Adrenal gland (tissue), 12 donors: ENCODE measurements around the gene FRMPD3. TPM values are rescaled to one million over a fixed set of nuclear protein-coding genes. Genes with fewer than 3 reads are reported as not detected.
"Not testable (repeated sequence)": the region's sequence is repeated elsewhere in the genome, so short reads cannot be mapped to it uniquely, and the experiment has no call there.

ENCODE experiments used
- DNase-seq, 7 donors: peaks; one replicate each; pipeline ENCODE4 v3.0.0-alpha.2; 2019 to 2020
- H3K27ac ChIP-seq, 5 donors: fragments of 200-600 bp; sonication (generic) in 4 of 5; 1 replicate in 3 of 5; 2 replicates in 2 of 5; pipeline versions ENCODE4 v1.5.1 to v1.8.0; 2016 to 2020; ENCODE audit warnings: mild to moderate bottlenecking in 1 of 5
- H3K27me3 ChIP-seq: fragments of 200-600 bp; 2 replicates; pipeline ENCODE4 v1.8.0; 2021
- H3K36me3 ChIP-seq, 2 donors: fragments of 200-600 bp; replicated peaks in 1 of 2; 1 replicate in 1 of 2; 2 replicates in 1 of 2; pipeline versions ENCODE4 v1.5.1 to v1.8.0; 2018 to 2022
- H3K4me1 ChIP-seq, 2 donors: fragments of 200-600 bp; replicated peaks in 1 of 2; 1 replicate in 1 of 2; 2 replicates in 1 of 2; pipeline versions ENCODE4 v1.5.1 to v1.8.0; 2018 to 2021
- H3K4me3 ChIP-seq, 4 donors: fragments of 200-600 bp; sonication (generic) in 3 of 4; one replicate each; pipeline ENCODE4 v1.5.1; 2016 to 2018
- H3K9me3 ChIP-seq, 3 donors: fragments of 200-600 bp; sonication (generic) in 1 of 3; replicated peaks in 1 of 3; 1 replicate in 2 of 3; 2 replicates in 1 of 3; pipeline versions ENCODE4 v1.5.1 to v1.8.0; 2016 to 2021
- POLR2A ChIP-seq, 2 donors: fragments of 450-650 bp; IDR thresholded peaks; one replicate each; pipeline ENCODE4 v1.6.1; 2017; ENCODE audit warnings: antibody characterized with exemption in 2 of 2, mild to moderate bottlenecking in 2 of 2, moderate library complexity in 1 of 2
- WGBS, 4 donors: extraction: QIAGEN DNeasy Blood & Tissue Kit in 2 of 4; methylation state at CpG; one replicate each; pipeline versions ENCODE4 v1.1.5 to v1.1.7; 2013 to 2017; 5-methylcytosine and 5-hydroxymethylcytosine counted together
- intact Hi-C, 2 donors: fragments of 100-400 bp; cut with DNase I; formaldehyde crosslinking; loops; one replicate each; pipeline versions ENCODE4 v1.14.1 to v1.15.0; 2022 to 2023
- polyA plus RNA-seq, 3 donors: library from polyadenylated mRNA; stranded (reverse); fragments of 200-250 nt in 2 of 3; fragments of 350-450 nt in 1 of 3; fragmentation: Illumina TruSeq in 1 of 3; extraction: RNeasy Lipid Tissue Mini Kit (QIAGEN cat#74804) in 1 of 3; gene quantifications; one replicate each; pipeline ENCODE4 v1.2.3, GENCODE V29; 2013 to 2014
- total RNA-seq, 9 donors: library from RNA; depleted of rRNA in 4 of 9; stranded (reverse); fragments of >200 nt in 4 of 9; fragments of 120-200 nt in 1 of 9; fragmentation: NEBNext Ultra II Directional in 1 of 9; extraction: Animal tissue kit (Norgen Biotek cat#: 25700) in 1 of 9; gene quantifications; one replicate each; pipeline versions ENCODE4 v1.1.0 to v1.2.4, GENCODE V29; 2013 to 2023
- TF ChIP-seq, protein P1 (sequence below), 6 experiments: fragments of 450-650 bp in 4 of 6; fragments of 200-600 bp in 2 of 6; sonication (generic) in 1 of 6; IDR thresholded peaks; 1 replicate in 5 of 6; 2 replicates in 1 of 6; pipeline versions ENCODE4 v1.5.1 to v1.8.0; 2016 to 2021; ENCODE audit warnings: antibody characterized with exemption in 6 of 6, mild to moderate bottlenecking in 2 of 6, moderate library complexity in 1 of 6
- donor health status: healthy with polysubstance abuse.
- donor health status: Bipolar disorder and iron deficiency.
- donor health status: DM: yes; HTN: yes; CAD: no.
- donor health status: DM: no; HTN: no; CAD: no.
- donor health status: DM: no; HTN: no; CAD: no.
- donor health status: DM: yes; HTN: yes; CAD: no.

The FRMPD3 gene
- total and polyA plus RNA-seq, 12 donors = 0.03 to 0.69 (median 0.22) TPM; not detected in 4

DNA sequence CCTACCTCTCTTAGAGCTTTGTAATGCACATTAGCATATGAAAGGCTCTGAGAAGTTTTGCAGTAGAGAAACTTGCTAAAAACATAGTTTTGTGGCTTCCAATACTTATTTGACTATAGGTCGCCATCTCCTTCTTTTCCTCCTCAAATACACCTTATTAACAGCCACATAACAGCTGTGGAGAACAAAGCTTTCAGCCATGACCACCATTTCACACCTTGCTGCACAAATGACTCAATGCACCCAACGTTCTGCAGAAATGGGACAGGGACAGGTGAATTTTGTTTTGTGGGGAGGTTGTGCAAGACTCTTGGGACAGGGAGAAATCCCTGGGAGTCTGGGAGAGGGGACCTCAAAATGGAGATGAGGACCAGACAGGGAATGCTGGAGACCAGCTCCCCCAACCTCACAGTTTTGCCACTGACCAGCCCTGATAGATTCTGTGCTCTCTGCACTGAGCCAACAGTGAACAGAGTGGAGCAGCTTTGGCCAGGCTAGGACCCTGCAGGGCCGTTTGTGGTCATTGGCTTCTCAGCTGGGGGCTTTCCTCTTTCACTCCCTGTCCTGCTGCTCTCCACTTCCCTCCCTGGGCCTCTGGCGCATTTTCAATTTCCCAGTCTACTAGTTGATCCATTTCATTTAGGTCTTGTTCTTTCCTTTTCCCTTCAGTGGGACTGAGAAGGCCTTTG is 16.6 kb downstream of the FRMPD3 start:
- Histone ChIP-seq H3K4me1 (no peaks in the 10 kb centered on the region), H3K27me3 (peaks cover 16% of the 10 kb centered on the region), H3K9me3 (no peaks in the 10 kb centered on the region), H3K4me3 (no peak overlapping the region), H3K36me3 (no peaks in the 10 kb centered on the region), H3K27ac (no peak overlapping the region)
- no peak for DNase-seq
- intact Hi-C loops = no loop called here
- 50 to 70% (median 55%) methylated on average over 4 of the region's 4 CpGs for whole genome bisulfite sequencing, 4 donors
- TF ChIP-seq, protein P1, sequence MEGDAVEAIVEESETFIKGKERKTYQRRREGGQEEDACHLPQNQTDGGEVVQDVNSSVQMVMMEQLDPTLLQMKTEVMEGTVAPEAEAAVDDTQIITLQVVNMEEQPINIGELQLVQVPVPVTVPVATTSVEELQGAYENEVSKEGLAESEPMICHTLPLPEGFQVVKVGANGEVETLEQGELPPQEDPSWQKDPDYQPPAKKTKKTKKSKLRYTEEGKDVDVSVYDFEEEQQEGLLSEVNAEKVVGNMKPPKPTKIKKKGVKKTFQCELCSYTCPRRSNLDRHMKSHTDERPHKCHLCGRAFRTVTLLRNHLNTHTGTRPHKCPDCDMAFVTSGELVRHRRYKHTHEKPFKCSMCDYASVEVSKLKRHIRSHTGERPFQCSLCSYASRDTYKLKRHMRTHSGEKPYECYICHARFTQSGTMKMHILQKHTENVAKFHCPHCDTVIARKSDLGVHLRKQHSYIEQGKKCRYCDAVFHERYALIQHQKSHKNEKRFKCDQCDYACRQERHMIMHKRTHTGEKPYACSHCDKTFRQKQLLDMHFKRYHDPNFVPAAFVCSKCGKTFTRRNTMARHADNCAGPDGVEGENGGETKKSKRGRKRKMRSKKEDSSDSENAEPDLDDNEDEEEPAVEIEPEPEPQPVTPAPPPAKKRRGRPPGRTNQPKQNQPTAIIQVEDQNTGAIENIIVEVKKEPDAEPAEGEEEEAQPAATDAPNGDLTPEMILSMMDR (IDR thresholded peaks at IDR 0.05) = no peak
- TF ChIP-seq POLR2A (IDR thresholded peaks at IDR 0.05) = no peak

DNA sequence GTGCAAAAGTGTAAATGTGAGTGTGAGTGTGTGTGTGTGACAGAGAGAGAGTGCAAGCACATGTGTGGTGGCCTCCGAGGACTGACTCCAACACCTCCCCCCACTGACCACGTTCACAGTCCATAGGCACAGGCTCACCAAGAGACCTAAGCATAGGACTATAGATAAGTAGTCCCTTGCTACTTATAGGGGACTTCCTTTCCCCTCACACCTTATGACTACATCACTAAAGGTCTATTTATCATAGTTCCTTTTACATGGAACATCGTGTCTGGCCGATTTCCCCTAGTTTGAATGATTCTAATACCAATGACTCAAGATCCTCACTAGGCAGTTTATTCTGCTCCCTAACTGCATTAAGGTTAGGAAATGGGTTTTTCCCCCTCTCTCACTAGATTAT is 17.8 kb downstream of the FRMPD3 start:
- 67 to 82% (median 76%) methylated on average over 4 of the region's 4 CpGs for WGBS, 4 donors
- Histone ChIP-seq H3K27me3 (peaks cover 12% of the 10 kb centered on the region), H3K9me3 (no peaks in the 10 kb centered on the region)

DNA sequence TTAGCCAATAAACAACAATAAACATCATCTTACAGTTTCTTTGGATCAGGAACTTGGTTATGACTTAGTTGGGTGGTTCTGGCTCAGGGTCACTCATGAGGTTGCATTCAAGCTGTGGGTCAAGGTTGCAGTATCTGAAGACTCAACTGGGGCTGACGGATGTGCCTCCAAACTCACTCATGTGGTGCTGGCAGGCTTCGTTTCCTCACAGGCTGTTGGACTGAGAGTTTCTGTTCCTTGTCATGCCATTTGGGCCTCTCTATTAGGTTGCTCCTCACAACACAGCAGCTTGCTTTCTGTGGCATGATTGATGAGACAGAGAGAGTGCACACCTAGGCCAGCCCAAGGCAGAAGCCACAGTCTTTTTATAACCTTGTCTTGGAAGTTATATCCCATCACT is 20.7 kb downstream of the FRMPD3 start:
- DNase-seq = no peak
- Histone ChIP-seq H3K27ac (no peak overlapping the region), H3K36me3 (no peaks in the 10 kb centered on the region), H3K27me3 (peaks cover 11% of the 10 kb centered on the region), H3K9me3 (no peaks in the 10 kb centered on the region), H3K4me3 (no peak overlapping the region), H3K4me1 (no peaks in the 10 kb centered on the region)
- 53 to 73% (median 58%) methylated on average over 2 of the region's 2 CpGs for WGBS, 4 donors
- TF ChIP-seq POLR2A (IDR thresholded peaks at IDR 0.05) = no peak
- TF ChIP-seq, protein P1 (IDR thresholded peaks at IDR 0.05) = no peak
- intact Hi-C loops = no loop called here

More for the DNA sequence above, 17.8 kb downstream of the FRMPD3 start:
- Histone ChIP-seq H3K4me1 (no peaks in the 10 kb centered on the region), H3K27ac (no peak overlapping the region), H3K4me3 (no peak overlapping the region), H3K36me3 (no peaks in the 10 kb centered on the region)
- TF ChIP-seq, protein P1 (IDR thresholded peaks at IDR 0.05) = no peak
- TF ChIP-seq POLR2A (IDR thresholded peaks at IDR 0.05) = no peak
- no peak for DNase-seq
- intact Hi-C loops = no loop called here

GRCh38 chrX:107470971-107471370 is 21.5 kb downstream of the FRMPD3 start:
- no peak for TF ChIP-seq POLR2A (IDR thresholded peaks at IDR 0.05)
- TF ChIP-seq, protein P1 (IDR thresholded peaks at IDR 0.05) = no peak
- Histone ChIP-seq H3K27ac (no peak overlapping the region), H3K36me3 (no peaks in the 10 kb centered on the region), H3K9me3 (no peaks in the 10 kb centered on the region), H3K4me3 (no peak overlapping the region), H3K4me1 (no peaks in the 10 kb centered on the region), H3K27me3 (peaks cover 8% of the 10 kb centered on the region)
- WGBS, 4 donors = 49 to 64% (median 57%) methylated on average over 7 of the region's 7 CpGs
- intact Hi-C loops = no loop called here
- no peak for DNase-seq

DNA sequence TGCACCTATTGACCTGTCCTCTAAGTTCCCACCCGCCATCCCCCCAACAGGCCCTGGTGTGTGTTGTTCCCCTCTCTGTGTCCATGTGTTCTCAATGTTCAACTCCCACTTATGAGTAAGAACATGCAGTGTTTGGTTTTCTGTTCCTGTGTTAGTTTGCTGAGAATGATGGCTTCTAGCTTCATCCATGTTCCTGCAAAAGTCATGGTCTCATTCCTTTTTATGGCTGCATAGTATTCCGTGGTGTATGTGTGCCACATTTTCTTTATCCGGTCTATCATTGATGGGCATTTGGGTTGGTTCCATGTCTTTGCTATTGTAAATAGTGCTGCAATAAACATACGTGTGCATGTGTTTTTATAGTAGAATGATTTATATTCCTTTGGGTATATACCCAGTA is 22.0 kb downstream of the FRMPD3 start:
- H3K4me3 ChIP-seq, H3K27me3 ChIP-seq, H3K4me1 ChIP-seq, H3K36me3 ChIP-seq, DNase-seq, H3K9me3 ChIP-seq, intact Hi-C loops, H3K27ac ChIP-seq: not testable (repeated sequence)
- 70 to 90% (median 75%) methylated on average over 4 of the region's 4 CpGs for WGBS, 4 donors
